Endothelial cell of umbilical vein (primary cell): ENCODE measurements around the gene PIK3AP1. TPM values are rescaled to one million over a fixed set of nuclear protein-coding genes. Genes with fewer than 3 reads are reported as not detected.

Experiments
- BruUV-seq: library from RNA; stranded (reverse); fragments of 400-500 nt; replicated peaks from 2 replicates; lab custom pipeline; 2021; lab: Mats Ljungman, UMichigan
- CTCF ChIA-PET: fragments of 300-600, 350-600 bp; sonication (Branson Sonifier 250); formaldehyde crosslinking; loops from one replicate; lab custom pipeline; 2021; ENCODE audit warnings: antibody characterized with exemption, inconsistent platforms; lab: Charles Lee
- POLR2A ChIA-PET: fragments of 300-600, 350-600 bp; sonication (Branson Sonifier 250); formaldehyde crosslinking; loops from one replicate; lab custom pipeline; 2021; ENCODE audit warnings: antibody characterized with exemption, inconsistent platforms; lab: Charles Lee
- DNase-seq: peaks from one replicate; pipeline ENCODE4 v3.0.0-alpha.2; 2011; ENCODE audit warnings: low read depth, low spot score
- FAIRE-seq: peaks from 2 replicates; lab custom pipeline; 2011; peaks lifted over from hg19 to GRCh38; lab: Jason Lieb, UNC
- H2AFZ ChIP-seq: 2 replicates; pipeline ENCODE4 v1.6.0; 2012; ENCODE audit warnings: low read depth, low read length, control low read depth, inconsistent platforms
- H3K27ac ChIP-seq: 2 replicates; pipeline ENCODE4 v1.5.1; 2011; ENCODE audit warnings: low read depth, mild to moderate bottlenecking, control low read depth, low read length, moderate library complexity; ENCODE audit not compliant: insufficient read depth
- H3K27me3 ChIP-seq, 2 experiments: 2 replicates each; pipeline versions ENCODE4 v1.6.0 to v1.6.1; 2011; ENCODE audit warnings: low read length in 2 of 2, mixed read lengths in 1 of 2; ENCODE audit not compliant: control insufficient read depth in 2 of 2, insufficient read depth in 2 of 2
- H3K36me3 ChIP-seq, 2 experiments: 2 replicates in 1 of 2; 3 replicates in 1 of 2; pipeline ENCODE4 v1.5.1; 2011; ENCODE audit warnings: low read length in 2 of 2, mild to moderate bottlenecking in 1 of 2, moderate library complexity in 1 of 2; ENCODE audit not compliant: control insufficient read depth in 2 of 2, insufficient read depth in 2 of 2; ENCODE audit errors: extremely low read depth in 1 of 2
- H3K4me1 ChIP-seq: 3 replicates; pipeline ENCODE4 v1.5.1; 2011; ENCODE audit warnings: mild to moderate bottlenecking, low read length; ENCODE audit not compliant: control insufficient read depth, insufficient read depth; ENCODE audit errors: extremely low read depth
- H3K4me2 ChIP-seq: 2 replicates; pipeline ENCODE4 v1.6.1; 2011; ENCODE audit warnings: low read length, control low read depth, mixed read lengths; ENCODE audit not compliant: insufficient read depth
- H3K4me3 ChIP-seq, 3 experiments: fragments of 200-600 bp in 1 of 3; sonication (generic), shearing (Covaris generic) in 1 of 3; replicated peaks in 1 of 3; 2 replicates each; pipeline ENCODE4 v1.5.1; 2011 to 2016; ENCODE audit warnings: control low read depth in 3 of 3, low read length in 3 of 3, mild to moderate bottlenecking in 2 of 3, inconsistent platforms in 1 of 3, low read depth in 1 of 3, moderate library complexity in 1 of 3; ENCODE audit not compliant: insufficient read depth in 1 of 3
- H3K79me2 ChIP-seq: 2 replicates; pipeline ENCODE4 v1.6.0; 2012; ENCODE audit warnings: low read length, inconsistent platforms; ENCODE audit not compliant: control insufficient read depth, insufficient read depth
- H3K9ac ChIP-seq: replicated peaks from 2 replicates; pipeline ENCODE3; 2011; ENCODE audit warnings: low read length, control low read depth; ENCODE audit not compliant: insufficient read depth; ENCODE audit errors: extremely low read depth
- H3K9me1 ChIP-seq: replicated peaks from 3 replicates; pipeline ENCODE4 v1.6.0; 2011; ENCODE audit warnings: mild to moderate bottlenecking, low read length; ENCODE audit not compliant: control insufficient read depth, insufficient read depth; ENCODE audit errors: extremely low read depth
- H3K9me3 ChIP-seq: replicated peaks from 2 replicates; pipeline ENCODE4 v1.5.1; 2012; ENCODE audit warnings: low read length, inconsistent platforms; ENCODE audit not compliant: control insufficient read depth, insufficient read depth
- H4K20me1 ChIP-seq: replicated peaks from 2 replicates; pipeline ENCODE3; 2011; ENCODE audit warnings: mild to moderate bottlenecking, low read length; ENCODE audit not compliant: control insufficient read depth, insufficient read depth; ENCODE audit errors: extremely low read depth
- CTCF ChIP-seq, 2 donors: IDR thresholded peaks; 1 replicate in 1 of 2; 2 replicates in 1 of 2; pipeline ENCODE4 v1.5.1; 2011; ENCODE audit warnings: low read length in 2 of 2, mild to moderate bottlenecking in 2 of 2, moderate library complexity in 2 of 2, control low read depth in 1 of 2, inconsistent platforms in 1 of 2, low read depth in 1 of 2; ENCODE audit not compliant: insufficient read depth in 1 of 2; ENCODE audit errors: extremely low read depth in 1 of 2
- EZH2 ChIP-seq: IDR thresholded peaks from 2 replicates; pipeline ENCODE4 v1.6.1; 2012; ENCODE audit warnings: borderline replicate concordance, low read depth, mild to moderate bottlenecking, moderate library complexity, low read length, inconsistent platforms; ENCODE audit not compliant: severe bottlenecking
- FOS ChIP-seq: IDR thresholded peaks from 2 replicates; pipeline ENCODE4 v1.6.1; 2011; ENCODE audit warnings: mild to moderate bottlenecking, low read length, moderate library complexity, borderline replicate concordance; ENCODE audit not compliant: insufficient read depth
- GATA2 ChIP-seq: IDR thresholded peaks from 2 replicates; pipeline ENCODE4 v1.7.0; 2011; ENCODE audit warnings: low read depth, mild to moderate bottlenecking, moderate library complexity, mixed read lengths, low read length; ENCODE audit not compliant: insufficient read length, insufficient read depth
- JUN ChIP-seq: IDR thresholded peaks from 2 replicates; pipeline ENCODE4 v1.6.1; 2011; ENCODE audit warnings: borderline replicate concordance, low read depth; ENCODE audit not compliant: insufficient read length, insufficient read depth
- MAX ChIP-seq: IDR thresholded peaks from 2 replicates; pipeline ENCODE4 v1.6.1; 2011; ENCODE audit not compliant: insufficient read depth, insufficient read length
- MYC ChIP-seq: IDR thresholded peaks from one replicate; pipeline ENCODE4 v1.6.1; 2011; ENCODE audit warnings: mild to moderate bottlenecking, low read depth, low read length
- POLR2A ChIP-seq: IDR thresholded peaks from 2 replicates; pipeline ENCODE4 v1.6.1; 2012; ENCODE audit warnings: low read depth, mild to moderate bottlenecking, control low read depth, low read length
- POLR2AphosphoS5 ChIP-seq: IDR thresholded peaks from 2 replicates; pipeline ENCODE4 v1.6.1; 2012; ENCODE audit warnings: low read depth, mild to moderate bottlenecking, control low read depth, low read length, moderate library complexity; ENCODE audit not compliant: insufficient read depth
- dilution Hi-C: fragments of 300-500 bp; cut with MboI; formaldehyde crosslinking; loops from one replicate; pipeline ENCODE4 v1.15.0; 2019; ENCODE audit warnings: low sequenced_read_pairs; ENCODE audit not compliant: extremely low pct_ligation_motif_present
- intact Hi-C: fragments of 100-400 bp; cut with micrococcal nuclease; formaldehyde crosslinking; loops from one replicate; pipeline ENCODE4 v1.10.0; 2022
- polyA plus RNA-seq, 4 experiments: library from polyadenylated mRNA; depleted of rRNA in 3 of 4; stranded (reverse) in 3 of 4; unstranded in 1 of 4; fragments of >200 nt; gene quantifications; 2 replicates each; pipeline versions ENCODE4 v1.2.1 to v1.2.3, GENCODE V29; 2011 to 2012; ENCODE audit warnings: missing spikeins in 1 of 4
- total RNA-seq: library from RNA; stranded (reverse); gene quantifications from 2 replicates; pipeline ENCODE4 v1.2.3, GENCODE V29; 2021

Gene PIK3AP1
- total and polyA plus RNA-seq, 2 donors (not counting 3 experiments of a cell fraction or from before 2014, with no cell fraction given), result 0.04 TPM; not detected in 1

- dilution Hi-C loops (no loop called here), intact Hi-C loops (no loop called here)
- Histone ChIP-seq H2AFZ (no peak overlapping the region), H4K20me1 (no peaks in the 10 kb centered on the region), H3K4me2 (no peak overlapping the region), H3K4me3 (no peak overlapping the region), H3K79me2 (no peaks in the 10 kb centered on the region), H3K9me1 (no peaks in the 10 kb centered on the region), H3K27ac (no peak overlapping the region), H3K4me1 (no peaks in the 10 kb centered on the region), H3K36me3 (no peaks in the 10 kb centered on the region), H3K9ac (no peak overlapping the region), H3K9me3 (no peaks in the 10 kb centered on the region), H3K27me3 (no peaks in the 10 kb centered on the region)
- BruUV-seq, result no TSS peak
- ChIA-PET CTCF (no interaction called here), POLR2A (no interaction called here)
- TF ChIP-seq POLR2A (no peak), CTCF (IDR thresholded peaks at IDR 0.05; ENCODE audit: extremely low read depth in 1 of 2, insufficient read depth in 1 of 2, low read depth in 1 of 2, low read length in 2 of 2) (no peak), FOS (no peak), GATA2 (no peak), EZH2 (no peak), MAX (no peak), POLR2AphosphoS5 (no peak), JUN (no peak), MYC (no peak)
- FAIRE-seq (no peak), DNase-seq (no peak)
These were observed 35.5 kb downstream of the PIK3AP1 start for GRCh38 chr10:96684826-96685225.
